Stimulated activated CD4-positive, alpha-beta T cell treated with anti-CD3 and anti-CD28 coated beads, Interleukin-12 subunit alpha, Interleukin-12 subunit beta, amount 100 ng/mL, for 48 hours (primary cell): ENCODE results near the gene CDH23.
A peak's percentile ranks its signal among the peaks of the same experiment; 100 is the strongest.

ENCODE experiments used
- DNase-seq, 3 donors: peaks; one replicate each; pipeline ENCODE4 v3.0.0-alpha.2; 2020; ENCODE audit warnings: low read depth in 2 of 3, low spot score in 1 of 3

The CDH23 gene

GRCh38 chr10:71761541-71762113 lies 364.9 kb downstream of the CDH23 start:
- DNase-seq = no peak

GRCh38 chr10:71762324-71762723 lies 365.6 kb downstream of the CDH23 start:
- no peak for DNase-seq

GRCh38 chr10:71763352-71764127 lies 366.8 kb downstream of the CDH23 start:
- no peak for DNase-seq

- no peak for DNase-seq
Observed at GRCh38 chr10:71765176-71765904, 368.6 kb downstream of the CDH23 start.

- no peak for DNase-seq
Observed at GRCh38 chr10:71765906-71766716, 369.4 kb downstream of the CDH23 start.

GRCh38 chr10:71766717-71767419 lies 370.1 kb downstream of the CDH23 start:
- DNase-seq = no peak

GRCh38 chr10:71767420-71768035 lies 370.8 kb downstream of the CDH23 start:
- no peak for DNase-seq

GRCh38 chr10:71769279-71769823 lies 372.6 kb downstream of the CDH23 start:
- DNase-seq = no peak

GRCh38 chr10:71770255-71770654 lies 373.5 kb downstream of the CDH23 start:
- DNase-seq = no peak

GRCh38 chr10:71770789-71771188 lies 374.1 kb downstream of the CDH23 start:
- DNase-seq = no peak

GRCh38 chr10:71771204-71771603 lies 374.5 kb downstream of the CDH23 start:
- DNase-seq = no peak

GRCh38 chr10:71771821-71772617 lies 375.3 kb downstream of the CDH23 start:
- peak in 1 of 3 donors; percentile 30 for DNase-seq

GRCh38 chr10:71772832-71773220 lies 376.1 kb downstream of the CDH23 start:
- no peak for DNase-seq

GRCh38 chr10:71773221-71773971 lies 376.7 kb downstream of the CDH23 start, which contains the start of gene VSIR:
Gene VSIR (minus strand): TSS chr10:71773520. CDS start chr10:71773439, 81 bp downstream.
- DNase-seq = peak; percentile 89 to 96 (median 91)

GRCh38 chr10:71774916-71775702 lies 378.4 kb downstream of the CDH23 start:
- DNase-seq = no peak

GRCh38 chr10:71776481-71776925 lies 379.8 kb downstream of the CDH23 start:
- DNase-seq = no peak

- DNase-seq = no peak
Observed at GRCh38 chr10:71777213-71777985, 380.7 kb downstream of the CDH23 start.
